ENCODE results near the gene GNAT2.
A peak's percentile ranks its signal among the peaks of the same experiment; 100 is the strongest.

Gene GNAT2

GRCh38 chr1:109620401-109620791 is 980 bp upstream of the GNAT2 start:
- peak; percentile 49 for DNase-seq
- in situ Hi-C loops (cut with HindIII; ENCODE audit: low pct_ligation_motif_present, low sequenced_read_pairs) = no loop called here
- no peaks in the 10 kb centered on the region for H3K36me3 ChIP-seq (replicated peaks)
- H3K4me3 ChIP-seq (ENCODE audit: low read depth, low read length) = peak overlapping the region; percentile 75
- H3K27me3 ChIP-seq (replicated peaks) = no peaks in the 10 kb centered on the region
- peak overlapping the region; percentile 90 for H3K27ac ChIP-seq
- no peak for TF ChIP-seq CTCF (IDR thresholded peaks at IDR 0.05; ENCODE audit: low read depth, low read length, missing control alignments)

DNA sequence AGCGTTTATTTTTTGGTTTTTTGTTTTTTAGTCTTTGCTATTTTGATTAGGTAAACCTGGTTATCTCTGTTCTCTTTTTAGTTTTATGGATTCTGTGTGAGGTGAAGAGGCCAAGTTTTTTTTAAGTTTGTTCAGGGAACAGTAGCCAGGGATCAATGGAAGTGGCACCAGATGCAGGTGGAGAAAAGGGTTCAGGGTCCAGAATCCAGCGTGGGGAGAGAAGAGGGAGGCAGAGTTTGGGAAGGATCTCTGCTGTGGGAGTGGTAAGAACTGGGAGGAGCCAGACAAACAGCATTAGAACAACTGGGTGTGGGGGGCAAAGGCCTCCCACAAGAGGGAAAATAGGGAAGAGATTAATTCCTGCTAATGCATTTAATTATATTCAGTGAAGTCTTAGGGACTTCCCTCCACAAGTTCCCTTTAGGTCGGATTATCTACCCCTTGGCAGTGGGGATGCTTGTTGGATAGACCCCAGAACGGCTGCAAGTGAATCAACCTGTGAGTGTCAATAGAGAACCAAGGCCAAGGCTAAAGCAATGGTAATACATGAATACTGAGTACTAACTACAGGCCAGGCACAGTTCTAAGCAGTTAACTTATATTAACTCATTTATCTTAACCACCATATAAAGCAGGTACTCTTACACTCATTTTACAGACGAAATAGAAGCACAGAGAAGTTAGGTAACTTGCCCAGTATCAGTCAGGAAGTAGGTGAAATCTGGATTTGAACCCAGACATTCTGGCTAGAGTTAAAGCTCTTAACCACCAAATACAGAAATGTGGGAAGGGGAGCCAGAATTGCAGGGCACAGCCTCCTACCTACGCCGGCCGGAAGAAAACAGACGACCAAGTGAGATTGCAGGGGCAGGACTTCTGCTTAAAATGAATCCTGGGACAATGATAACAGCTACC is 498 bp downstream of the GNAT2 start:
- H3K4me3 ChIP-seq (ENCODE audit: low read depth, low read length) = peak overlapping the region; percentile 75
- no peak for TF ChIP-seq CTCF (IDR thresholded peaks at IDR 0.05; ENCODE audit: low read depth, low read length, missing control alignments)
- no peak for DNase-seq

DNA sequence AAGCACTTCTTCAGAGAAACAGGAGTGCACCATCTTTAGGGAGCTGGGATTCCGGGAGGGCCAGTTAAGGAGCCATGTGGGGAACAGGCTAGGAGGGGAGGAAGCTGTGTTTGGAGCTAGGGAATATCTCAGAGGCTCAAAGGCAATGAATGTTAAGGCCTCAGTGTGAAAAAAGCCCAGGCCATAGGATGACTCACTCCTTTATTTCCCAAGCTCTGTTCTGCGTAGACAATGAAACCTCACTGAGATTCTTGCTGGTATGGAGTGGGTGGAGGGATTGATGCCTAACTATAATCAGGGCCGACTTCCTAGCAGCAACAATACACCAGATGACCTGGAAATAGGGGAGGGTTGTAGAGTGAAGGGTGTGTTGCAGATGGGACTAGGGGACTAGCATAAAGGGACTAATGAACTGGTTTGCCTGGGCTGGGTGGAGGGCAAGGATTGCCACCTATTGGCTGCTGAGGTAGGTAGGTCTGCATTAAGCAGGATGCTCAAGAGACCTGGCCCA is 2.1 kb downstream of the GNAT2 start:
- TF ChIP-seq CTCF (IDR thresholded peaks at IDR 0.05; ENCODE audit: low read depth, low read length, missing control alignments) = no peak
- H3K27me3 ChIP-seq (replicated peaks) = no peaks in the 10 kb centered on the region
- peak; percentile 92 for DNase-seq
- in situ Hi-C loops (cut with HindIII; ENCODE audit: low pct_ligation_motif_present, low sequenced_read_pairs) = no loop called here
- H3K4me3 ChIP-seq (ENCODE audit: low read depth, low read length) = no peak overlapping the region
- H3K27ac ChIP-seq = peak overlapping the region; percentile 87
- no peaks in the 10 kb centered on the region for H3K36me3 ChIP-seq (replicated peaks)

More for the DNA sequence above, 498 bp downstream of the GNAT2 start:
- H3K27me3 ChIP-seq (replicated peaks) = no peaks in the 10 kb centered on the region
- in situ Hi-C loops (cut with HindIII; ENCODE audit: low pct_ligation_motif_present, low sequenced_read_pairs) = no loop called here
- H3K27ac ChIP-seq = peak overlapping the region; percentile 90
- H3K36me3 ChIP-seq (replicated peaks) = no peaks in the 10 kb centered on the region

DNA sequence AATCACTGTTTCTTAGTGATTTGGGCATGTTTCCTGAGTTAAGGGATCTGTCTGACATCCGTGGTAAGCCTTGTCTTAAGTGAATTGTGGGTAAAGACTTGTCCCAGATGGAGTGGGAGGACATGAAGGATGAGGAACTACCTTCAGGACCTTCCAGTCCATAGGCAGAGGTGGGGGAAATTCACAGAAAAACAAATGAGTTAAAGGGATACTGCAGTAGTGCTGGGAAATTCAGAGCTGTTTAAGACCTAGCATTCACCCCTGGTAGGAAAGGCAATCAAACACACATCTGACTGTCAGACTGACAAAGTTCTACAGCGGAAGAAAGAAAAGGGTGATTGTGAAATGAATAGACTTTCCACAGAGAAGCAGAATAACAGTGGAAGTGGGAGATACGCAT is 3.0 kb downstream of the GNAT2 start:
- no peaks in the 10 kb centered on the region for H3K36me3 ChIP-seq (replicated peaks)
- TF ChIP-seq CTCF (IDR thresholded peaks at IDR 0.05; ENCODE audit: low read depth, low read length, missing control alignments) = no peak
- H3K27me3 ChIP-seq (replicated peaks) = no peaks in the 10 kb centered on the region
- in situ Hi-C loops (cut with HindIII; ENCODE audit: low pct_ligation_motif_present, low sequenced_read_pairs) = no loop called here
- peak overlapping the region; percentile 87 for H3K27ac ChIP-seq
- no peak overlapping the region for H3K4me3 ChIP-seq (ENCODE audit: low read depth, low read length)
- no peak for DNase-seq

- in situ Hi-C loops (cut with HindIII; ENCODE audit: low pct_ligation_motif_present, low sequenced_read_pairs) = no loop called here
- H3K27me3 ChIP-seq (replicated peaks) = no peaks in the 10 kb centered on the region
- H3K36me3 ChIP-seq (replicated peaks) = no peaks in the 10 kb centered on the region
- DNase-seq = no peak
- no peak overlapping the region for H3K4me3 ChIP-seq (ENCODE audit: low read depth, low read length)
- H3K27ac ChIP-seq = peak overlapping the region; percentile 5
- no peak for TF ChIP-seq CTCF (IDR thresholded peaks at IDR 0.05; ENCODE audit: low read depth, low read length, missing control alignments)
Measured at GRCh38 chr1:109615879-109616278, 3.5 kb downstream of the GNAT2 start.
